ENCODE measurements around the gene KRT73.

Gene KRT73

GRCh38 chr12:52616680-52617402 is 1.5 kb downstream of the KRT73 start:
- DNase-seq, result no peak

GRCh38 chr12:52615912-52616311 is 2.4 kb downstream of the KRT73 start:
- no peak for DNase-seq

- DNase-seq, result no peak
Observed at GRCh38 chr12:52615208-52615868, 3.0 kb downstream of the KRT73 start.

GRCh38 chr12:52614381-52615207 is 3.8 kb downstream of the KRT73 start:
- DNase-seq, result no peak

GRCh38 chr12:52613384-52614030 is 4.9 kb downstream of the KRT73 start:
- no peak for DNase-seq

- no peak for DNase-seq
Observed at GRCh38 chr12:52612431-52613383, 5.7 kb downstream of the KRT73 start.

GRCh38 chr12:52611080-52611468 is 7.3 kb downstream of the KRT73 start:
- no peak for DNase-seq

- DNase-seq, result no peak
Observed at GRCh38 chr12:52608826-52609630, 9.3 kb downstream of the KRT73 start.

GRCh38 chr12:52608161-52608560 is 10.2 kb downstream of the KRT73 start:
- DNase-seq, result no peak

- no peak for DNase-seq
Observed at GRCh38 chr12:52607314-52607713, 11.0 kb downstream of the KRT73 start.

GRCh38 chr12:52606581-52607218 is 11.7 kb downstream of the KRT73 start:
- no peak for DNase-seq

GRCh38 chr12:52606096-52606495 is 12.3 kb downstream of the KRT73 start:
- DNase-seq, result no peak

- DNase-seq, result no peak
Observed at GRCh38 chr12:52605542-52605941, 12.8 kb downstream of the KRT73 start.

GRCh38 chr12:52604859-52605258 is 13.5 kb downstream of the KRT73 start:
- no peak for DNase-seq

- DNase-seq, result no peak
Observed at GRCh38 chr12:52603314-52603713, 15.0 kb downstream of the KRT73 start.

GRCh38 chr12:52602552-52602951 is 15.8 kb downstream of the KRT73 start:
- DNase-seq, result no peak

- DNase-seq, result no peak
Observed at GRCh38 chr12:52601671-52602070, 16.7 kb downstream of the KRT73 start.

GRCh38 chr12:52600941-52601481 is 17.3 kb downstream of the KRT73 start, which contains the start of gene KRT72:
KRT72 (minus strand) TSS chr12:52601463; CDS start chr12:52601452, 11 bp downstream.
- DNase-seq, result no peak

- no peak for DNase-seq
Observed at GRCh38 chr12:52600475-52600874, 17.9 kb downstream of the KRT73 start.

- DNase-seq, result no peak
Observed at GRCh38 chr12:52600071-52600470, 18.3 kb downstream of the KRT73 start.

Measured in cortex of kidney (tissue), 1 donor.